GM10248 (cell line): ENCODE results near the gene STOX2.

Experiments used
- CTCF ChIA-PET: fragments of 300-600 bp; sonication (Branson Sonifier 250); formaldehyde crosslinking; extraction: SDS; loops from one replicate; lab custom pipeline; 2021; ENCODE audit warnings: antibody characterized with exemption; lab: Yijun Ruan, JAX
- POLR2A ChIA-PET: fragments of 350-650 bp; sonication (Branson Sonifier 250); formaldehyde crosslinking; extraction: SDS; loops from one replicate; lab custom pipeline; 2020; ENCODE audit warnings: antibody characterized with exemption; lab: Yijun Ruan, JAX
- DNase-seq: peaks from one replicate; pipeline ENCODE4 v3.0.0; 2012; ENCODE audit errors: extremely low spot score
- TF ChIP-seq, protein P1 (sequence below): IDR thresholded peaks from 2 replicates; pipeline ENCODE4 v1.5.1; 2012; ENCODE audit warnings: mild to moderate bottlenecking, low read depth; ENCODE audit errors: extremely low read depth, missing control alignments, control extremely low read depth

The STOX2 gene

DNA sequence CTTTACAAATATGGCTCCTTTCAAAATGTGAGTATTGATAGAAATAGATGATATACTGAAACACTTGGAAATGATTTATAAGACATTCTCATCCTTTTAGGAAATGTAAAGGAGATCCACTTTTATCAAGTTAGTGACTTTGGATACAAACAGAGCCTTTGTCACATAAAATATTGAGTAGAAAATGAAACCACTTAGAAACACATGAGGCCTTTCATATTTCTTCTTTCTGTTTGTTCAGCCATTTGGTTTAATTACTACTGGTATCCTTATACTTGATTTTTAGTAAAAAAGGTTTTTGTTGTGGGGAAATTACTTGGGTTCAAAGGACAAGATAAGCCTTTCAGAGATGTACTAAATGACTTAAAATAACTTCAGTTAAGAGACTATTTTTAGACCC is 4.1 kb downstream of the STOX2 start:
- DNase-seq = no peak
- ChIA-PET POLR2A (no interaction called here), CTCF (interaction anchor here (1.0 kb wide), 2 partner anchors 10 to 21 kb away, joined by 3 to 4 read pairs; no protein-coding TSS in a partner anchor)
- TF ChIP-seq, protein P1, sequence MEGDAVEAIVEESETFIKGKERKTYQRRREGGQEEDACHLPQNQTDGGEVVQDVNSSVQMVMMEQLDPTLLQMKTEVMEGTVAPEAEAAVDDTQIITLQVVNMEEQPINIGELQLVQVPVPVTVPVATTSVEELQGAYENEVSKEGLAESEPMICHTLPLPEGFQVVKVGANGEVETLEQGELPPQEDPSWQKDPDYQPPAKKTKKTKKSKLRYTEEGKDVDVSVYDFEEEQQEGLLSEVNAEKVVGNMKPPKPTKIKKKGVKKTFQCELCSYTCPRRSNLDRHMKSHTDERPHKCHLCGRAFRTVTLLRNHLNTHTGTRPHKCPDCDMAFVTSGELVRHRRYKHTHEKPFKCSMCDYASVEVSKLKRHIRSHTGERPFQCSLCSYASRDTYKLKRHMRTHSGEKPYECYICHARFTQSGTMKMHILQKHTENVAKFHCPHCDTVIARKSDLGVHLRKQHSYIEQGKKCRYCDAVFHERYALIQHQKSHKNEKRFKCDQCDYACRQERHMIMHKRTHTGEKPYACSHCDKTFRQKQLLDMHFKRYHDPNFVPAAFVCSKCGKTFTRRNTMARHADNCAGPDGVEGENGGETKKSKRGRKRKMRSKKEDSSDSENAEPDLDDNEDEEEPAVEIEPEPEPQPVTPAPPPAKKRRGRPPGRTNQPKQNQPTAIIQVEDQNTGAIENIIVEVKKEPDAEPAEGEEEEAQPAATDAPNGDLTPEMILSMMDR = no peak

DNA sequence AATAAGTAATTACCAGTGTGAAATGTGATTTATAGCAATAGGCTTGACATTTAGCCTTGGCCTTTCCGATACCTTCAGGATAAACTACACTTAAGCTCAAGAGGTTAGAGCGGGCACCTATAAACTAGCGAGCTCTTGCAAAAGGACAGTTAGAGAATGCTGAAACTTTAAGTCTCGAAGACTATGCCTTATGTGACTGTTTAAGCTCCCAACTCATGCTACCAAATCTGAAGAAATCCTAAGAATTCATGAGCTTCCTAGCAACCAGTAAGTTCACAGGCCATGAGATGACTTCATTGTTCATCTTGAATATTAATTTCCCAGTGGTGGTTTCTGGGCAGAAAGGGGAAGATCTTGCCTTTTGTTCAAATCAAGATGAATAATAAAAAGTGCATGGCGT is 4.7 kb downstream of the STOX2 start:
- POLR2A ChIA-PET = no interaction called here
- DNase-seq = no peak
- CTCF ChIA-PET = interaction anchor here (1.0 kb wide), 1 partner anchor 10 kb away, joined by 4 read pairs; no protein-coding TSS in a partner anchor
- TF ChIP-seq, protein P1 = no peak

DNA sequence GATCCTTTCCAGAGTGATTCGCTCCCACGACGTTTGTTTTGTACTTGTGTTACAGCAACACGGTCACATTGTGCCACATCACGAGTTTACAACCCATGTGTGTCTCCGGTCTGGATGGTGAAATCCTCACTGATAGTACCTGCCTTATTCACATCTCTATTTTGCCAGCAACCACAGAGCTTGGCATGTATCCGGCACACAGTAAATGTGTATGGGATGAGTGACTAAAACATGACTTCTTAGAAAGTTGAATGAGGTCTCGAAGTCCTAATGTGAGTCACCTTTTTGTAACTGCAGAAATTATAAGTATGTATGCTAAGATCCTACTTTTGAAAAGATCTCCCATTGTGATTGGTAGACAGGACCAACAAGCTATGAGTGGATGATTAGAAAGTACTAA is 7.5 kb downstream of the STOX2 start:
- CTCF ChIA-PET = no interaction called here
- POLR2A ChIA-PET = no interaction called here

DNA sequence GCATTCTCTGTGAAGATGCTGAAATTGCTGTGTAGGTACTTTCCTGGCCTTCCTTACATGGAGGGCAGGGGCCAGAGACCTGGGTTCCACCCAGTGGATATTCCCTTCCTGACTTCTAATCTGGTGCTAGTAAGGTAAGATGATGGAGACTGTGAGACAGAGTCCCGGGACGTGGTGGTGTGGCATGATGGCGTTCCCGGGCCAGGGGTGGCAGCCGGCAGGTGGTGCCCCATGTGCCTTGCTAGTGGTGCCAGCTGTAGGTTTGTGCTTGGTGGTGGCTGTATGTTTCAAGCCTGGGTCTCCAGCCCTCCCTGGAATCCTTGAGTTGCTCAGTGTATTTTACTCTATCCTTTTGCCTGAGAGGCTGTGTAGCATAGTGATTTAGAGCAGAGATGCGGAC is 10.9 kb downstream of the STOX2 start:
- TF ChIP-seq, protein P1 = no peak
- POLR2A ChIA-PET = no interaction called here
- CTCF ChIA-PET = no interaction called here
- no peak for DNase-seq

More for the DNA sequence above, 7.5 kb downstream of the STOX2 start:
- DNase-seq = no peak
- TF ChIP-seq, protein P1 = no peak

DNA sequence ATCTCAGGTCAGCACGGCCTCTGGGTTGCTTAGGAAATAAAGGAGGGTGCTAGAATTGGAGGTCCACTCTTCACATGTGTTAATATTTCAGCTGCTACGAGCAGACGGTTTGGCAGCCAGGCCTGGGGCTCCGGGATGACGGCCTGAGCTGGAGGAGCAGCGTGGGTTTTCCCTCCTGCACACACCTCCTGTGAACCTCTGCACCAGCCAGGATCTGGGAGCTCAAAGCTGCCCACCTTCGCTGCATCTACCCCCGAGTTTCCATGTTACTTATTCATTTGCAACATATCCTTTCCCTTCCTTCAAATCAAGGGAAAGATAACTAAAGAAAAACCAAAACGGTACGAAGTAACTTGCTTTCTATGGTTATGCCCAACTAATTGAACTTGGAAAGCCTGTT is 13.6 kb downstream of the STOX2 start:
- TF ChIP-seq, protein P1 = no peak
- DNase-seq = no peak
- ChIA-PET POLR2A (no interaction called here), CTCF (interaction anchor here (1.2 to 1.8 kb wide), 2 partner anchors 10 to 21 kb away, joined by 4 to 6 read pairs; no protein-coding TSS in a partner anchor)

DNA sequence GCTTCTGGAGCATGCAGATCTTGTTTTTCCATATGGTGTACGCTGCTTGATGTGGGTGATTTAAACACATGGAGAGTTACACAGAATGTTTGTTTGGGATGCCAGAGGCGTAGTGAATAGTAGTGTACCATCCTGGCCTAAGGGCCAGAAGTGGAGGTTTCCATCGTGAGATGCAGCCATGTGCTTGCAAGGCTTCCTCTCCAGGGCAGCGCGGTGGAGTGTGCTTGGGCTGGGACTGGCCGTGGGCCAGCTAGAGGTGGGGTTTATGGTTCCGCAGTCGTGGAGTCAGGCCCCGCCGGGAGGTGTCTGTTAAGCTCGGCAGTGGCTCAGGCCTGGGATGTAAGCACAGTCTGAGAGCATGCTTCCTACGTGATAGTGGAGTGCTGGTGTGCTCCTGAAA is 14.0 kb downstream of the STOX2 start:
- ChIA-PET POLR2A (no interaction called here), CTCF (interaction anchor here (1.0 to 1.8 kb wide), 3 partner anchors 10 to 21 kb away, joined by 4 to 6 read pairs (median 4); no protein-coding TSS in a partner anchor)
- no peak for DNase-seq
- TF ChIP-seq, protein P1 = no peak
